Endothelial cell of umbilical vein (primary cell): Measurements from ENCODE around the gene MT1G. TPM values are rescaled to one million over a fixed set of nuclear protein-coding genes. Genes with fewer than 3 reads are reported as not detected.

Source experiments
- BruUV-seq: library from RNA; stranded (reverse); fragments of 400-500 nt; replicated peaks from 2 replicates; lab custom pipeline; 2021; lab: Mats Ljungman, UMichigan
- CTCF ChIA-PET: fragments of 300-600, 350-600 bp; sonication (Branson Sonifier 250); formaldehyde crosslinking; loops from one replicate; lab custom pipeline; 2021; ENCODE audit warnings: antibody characterized with exemption, inconsistent platforms; lab: Charles Lee
- POLR2A ChIA-PET: fragments of 300-600, 350-600 bp; sonication (Branson Sonifier 250); formaldehyde crosslinking; loops from one replicate; lab custom pipeline; 2021; ENCODE audit warnings: antibody characterized with exemption, inconsistent platforms; lab: Charles Lee
- DNase-seq: peaks from one replicate; pipeline ENCODE4 v3.0.0-alpha.2; 2011; ENCODE audit warnings: low read depth, low spot score
- FAIRE-seq: peaks from 2 replicates; lab custom pipeline; 2011; peaks lifted over from hg19 to GRCh38; lab: Jason Lieb, UNC
- H2AFZ ChIP-seq: 2 replicates; pipeline ENCODE4 v1.6.0; 2012; ENCODE audit warnings: low read depth, low read length, control low read depth, inconsistent platforms
- H3K27ac ChIP-seq: 2 replicates; pipeline ENCODE4 v1.5.1; 2011; ENCODE audit warnings: low read depth, mild to moderate bottlenecking, control low read depth, low read length, moderate library complexity; ENCODE audit not compliant: insufficient read depth
- H3K27me3 ChIP-seq, 2 experiments: 2 replicates each; pipeline versions ENCODE4 v1.6.0 to v1.6.1; 2011; ENCODE audit warnings: low read length in 2 of 2, mixed read lengths in 1 of 2; ENCODE audit not compliant: control insufficient read depth in 2 of 2, insufficient read depth in 2 of 2
- H3K36me3 ChIP-seq, 2 experiments: 2 replicates in 1 of 2; 3 replicates in 1 of 2; pipeline ENCODE4 v1.5.1; 2011; ENCODE audit warnings: low read length in 2 of 2, mild to moderate bottlenecking in 1 of 2, moderate library complexity in 1 of 2; ENCODE audit not compliant: control insufficient read depth in 2 of 2, insufficient read depth in 2 of 2; ENCODE audit errors: extremely low read depth in 1 of 2
- H3K4me1 ChIP-seq: 3 replicates; pipeline ENCODE4 v1.5.1; 2011; ENCODE audit warnings: mild to moderate bottlenecking, low read length; ENCODE audit not compliant: control insufficient read depth, insufficient read depth; ENCODE audit errors: extremely low read depth
- H3K4me2 ChIP-seq: 2 replicates; pipeline ENCODE4 v1.6.1; 2011; ENCODE audit warnings: low read length, control low read depth, mixed read lengths; ENCODE audit not compliant: insufficient read depth
- H3K4me3 ChIP-seq, 3 experiments: fragments of 200-600 bp in 1 of 3; sonication (generic), shearing (Covaris generic) in 1 of 3; replicated peaks in 1 of 3; 2 replicates each; pipeline ENCODE4 v1.5.1; 2011 to 2016; ENCODE audit warnings: control low read depth in 3 of 3, low read length in 3 of 3, mild to moderate bottlenecking in 2 of 3, inconsistent platforms in 1 of 3, low read depth in 1 of 3, moderate library complexity in 1 of 3; ENCODE audit not compliant: insufficient read depth in 1 of 3
- H3K79me2 ChIP-seq: 2 replicates; pipeline ENCODE4 v1.6.0; 2012; ENCODE audit warnings: low read length, inconsistent platforms; ENCODE audit not compliant: control insufficient read depth, insufficient read depth
- H3K9ac ChIP-seq: replicated peaks from 2 replicates; pipeline ENCODE3; 2011; ENCODE audit warnings: low read length, control low read depth; ENCODE audit not compliant: insufficient read depth; ENCODE audit errors: extremely low read depth
- H3K9me1 ChIP-seq: replicated peaks from 3 replicates; pipeline ENCODE4 v1.6.0; 2011; ENCODE audit warnings: mild to moderate bottlenecking, low read length; ENCODE audit not compliant: control insufficient read depth, insufficient read depth; ENCODE audit errors: extremely low read depth
- H3K9me3 ChIP-seq: replicated peaks from 2 replicates; pipeline ENCODE4 v1.5.1; 2012; ENCODE audit warnings: low read length, inconsistent platforms; ENCODE audit not compliant: control insufficient read depth, insufficient read depth
- H4K20me1 ChIP-seq: replicated peaks from 2 replicates; pipeline ENCODE3; 2011; ENCODE audit warnings: mild to moderate bottlenecking, low read length; ENCODE audit not compliant: control insufficient read depth, insufficient read depth; ENCODE audit errors: extremely low read depth
- EZH2 ChIP-seq: IDR thresholded peaks from 2 replicates; pipeline ENCODE4 v1.6.1; 2012; ENCODE audit warnings: borderline replicate concordance, low read depth, mild to moderate bottlenecking, moderate library complexity, low read length, inconsistent platforms; ENCODE audit not compliant: severe bottlenecking
- FOS ChIP-seq: IDR thresholded peaks from 2 replicates; pipeline ENCODE4 v1.6.1; 2011; ENCODE audit warnings: mild to moderate bottlenecking, low read length, moderate library complexity, borderline replicate concordance; ENCODE audit not compliant: insufficient read depth
- GATA2 ChIP-seq: IDR thresholded peaks from 2 replicates; pipeline ENCODE4 v1.7.0; 2011; ENCODE audit warnings: low read depth, mild to moderate bottlenecking, moderate library complexity, mixed read lengths, low read length; ENCODE audit not compliant: insufficient read length, insufficient read depth
- JUN ChIP-seq: IDR thresholded peaks from 2 replicates; pipeline ENCODE4 v1.6.1; 2011; ENCODE audit warnings: borderline replicate concordance, low read depth; ENCODE audit not compliant: insufficient read length, insufficient read depth
- MYC ChIP-seq: IDR thresholded peaks from one replicate; pipeline ENCODE4 v1.6.1; 2011; ENCODE audit warnings: mild to moderate bottlenecking, low read depth, low read length
- POLR2A ChIP-seq: IDR thresholded peaks from 2 replicates; pipeline ENCODE4 v1.6.1; 2012; ENCODE audit warnings: low read depth, mild to moderate bottlenecking, control low read depth, low read length
- POLR2AphosphoS5 ChIP-seq: IDR thresholded peaks from 2 replicates; pipeline ENCODE4 v1.6.1; 2012; ENCODE audit warnings: low read depth, mild to moderate bottlenecking, control low read depth, low read length, moderate library complexity; ENCODE audit not compliant: insufficient read depth
- dilution Hi-C: fragments of 300-500 bp; cut with MboI; formaldehyde crosslinking; loops from one replicate; pipeline ENCODE4 v1.15.0; 2019; ENCODE audit warnings: low sequenced_read_pairs; ENCODE audit not compliant: extremely low pct_ligation_motif_present
- intact Hi-C: fragments of 100-400 bp; cut with micrococcal nuclease; formaldehyde crosslinking; loops from one replicate; pipeline ENCODE4 v1.10.0; 2022
- polyA plus RNA-seq, 4 experiments: library from polyadenylated mRNA; depleted of rRNA in 3 of 4; stranded (reverse) in 3 of 4; unstranded in 1 of 4; fragments of >200 nt; gene quantifications; 2 replicates each; pipeline versions ENCODE4 v1.2.1 to v1.2.3, GENCODE V29; 2011 to 2012; ENCODE audit warnings: missing spikeins in 1 of 4
- total RNA-seq: library from RNA; stranded (reverse); gene quantifications from 2 replicates; pipeline ENCODE4 v1.2.3, GENCODE V29; 2021
- TF ChIP-seq, protein P1 (sequence below), 2 donors: IDR thresholded peaks; 1 replicate in 1 of 2; 2 replicates in 1 of 2; pipeline ENCODE4 v1.5.1; 2011; ENCODE audit warnings: low read length in 2 of 2, mild to moderate bottlenecking in 2 of 2, moderate library complexity in 2 of 2, control low read depth in 1 of 2, inconsistent platforms in 1 of 2, low read depth in 1 of 2; ENCODE audit not compliant: insufficient read depth in 1 of 2; ENCODE audit errors: extremely low read depth in 1 of 2
- TF ChIP-seq, protein P2 (sequence below): IDR thresholded peaks from 2 replicates; pipeline ENCODE4 v1.6.1; 2011; ENCODE audit not compliant: insufficient read depth, insufficient read length

Gene MT1G
- total and polyA plus RNA-seq, 2 donors (not counting 3 experiments of a cell fraction or from before 2014, with no cell fraction given) = not detected

DNA sequence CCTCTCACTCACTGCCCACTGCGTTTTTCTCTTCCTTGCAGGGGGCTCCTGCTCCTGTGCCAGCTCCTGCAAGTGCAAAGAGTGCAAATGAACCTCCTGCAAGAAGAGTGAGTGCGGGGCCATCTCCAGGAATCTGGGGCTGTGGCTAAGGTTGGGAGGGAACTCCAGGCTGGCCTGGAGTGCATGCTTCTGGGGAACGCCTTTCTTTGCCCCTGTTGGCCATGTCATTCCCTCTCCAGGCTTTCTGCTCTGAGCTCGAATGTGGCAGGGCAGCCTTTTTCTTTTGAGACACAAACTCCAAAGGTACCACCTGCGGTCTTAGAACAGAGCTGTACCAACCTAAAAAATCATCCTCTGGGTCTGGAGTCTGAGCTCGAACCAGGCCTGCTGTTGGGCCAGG lies 49.7 kb downstream of the MT1G start:
- Histone ChIP-seq H3K4me1 (peaks cover 45% of the 10 kb centered on the region), H3K9ac (no peak overlapping the region), H3K79me2 (peaks cover 8% of the 10 kb centered on the region), H3K9me1 (no peaks in the 10 kb centered on the region), H3K27me3 (no peaks in the 10 kb centered on the region), H4K20me1 (no peaks in the 10 kb centered on the region), H3K9me3 (no peaks in the 10 kb centered on the region), H3K36me3 (no peaks in the 10 kb centered on the region), H3K4me2 (peak overlapping the region; percentile 93), H2AFZ (no peak overlapping the region), H3K4me3 (no peak overlapping the region), H3K27ac (no peak overlapping the region)
- dilution Hi-C loops (no loop called here), intact Hi-C loops (no loop called here)
- POLR2A ChIA-PET = interaction anchor here (0.9 to 1.8 kb wide), 5 partner anchors 7 to 83 kb away, joined by 3 to 11 read pairs (median 6); partner anchors contain the start of genes MT1E and MT2A
- CTCF ChIA-PET = interaction anchor here (0.8 to 2.3 kb wide), 8 partner anchors 9 to 84 kb away, joined by 3 to 10 read pairs (median 4); no protein-coding TSS in a partner anchor
- TF ChIP-seq POLR2A (no peak), MYC (no peak), FOS (no peak), GATA2 (no peak), EZH2 (no peak), POLR2AphosphoS5 (no peak), JUN (no peak)
- TF ChIP-seq, protein P1, sequence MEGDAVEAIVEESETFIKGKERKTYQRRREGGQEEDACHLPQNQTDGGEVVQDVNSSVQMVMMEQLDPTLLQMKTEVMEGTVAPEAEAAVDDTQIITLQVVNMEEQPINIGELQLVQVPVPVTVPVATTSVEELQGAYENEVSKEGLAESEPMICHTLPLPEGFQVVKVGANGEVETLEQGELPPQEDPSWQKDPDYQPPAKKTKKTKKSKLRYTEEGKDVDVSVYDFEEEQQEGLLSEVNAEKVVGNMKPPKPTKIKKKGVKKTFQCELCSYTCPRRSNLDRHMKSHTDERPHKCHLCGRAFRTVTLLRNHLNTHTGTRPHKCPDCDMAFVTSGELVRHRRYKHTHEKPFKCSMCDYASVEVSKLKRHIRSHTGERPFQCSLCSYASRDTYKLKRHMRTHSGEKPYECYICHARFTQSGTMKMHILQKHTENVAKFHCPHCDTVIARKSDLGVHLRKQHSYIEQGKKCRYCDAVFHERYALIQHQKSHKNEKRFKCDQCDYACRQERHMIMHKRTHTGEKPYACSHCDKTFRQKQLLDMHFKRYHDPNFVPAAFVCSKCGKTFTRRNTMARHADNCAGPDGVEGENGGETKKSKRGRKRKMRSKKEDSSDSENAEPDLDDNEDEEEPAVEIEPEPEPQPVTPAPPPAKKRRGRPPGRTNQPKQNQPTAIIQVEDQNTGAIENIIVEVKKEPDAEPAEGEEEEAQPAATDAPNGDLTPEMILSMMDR (IDR thresholded peaks at IDR 0.05; ENCODE audit: extremely low read depth in 1 of 2, insufficient read depth in 1 of 2, low read depth in 1 of 2, low read length in 2 of 2) = no peak
- TF ChIP-seq, protein P2, sequence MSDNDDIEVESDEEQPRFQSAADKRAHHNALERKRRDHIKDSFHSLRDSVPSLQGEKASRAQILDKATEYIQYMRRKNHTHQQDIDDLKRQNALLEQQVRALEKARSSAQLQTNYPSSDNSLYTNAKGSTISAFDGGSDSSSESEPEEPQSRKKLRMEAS = no peak
- DNase-seq = no peak
- no TSS peak for BruUV-seq
- no peak for FAIRE-seq
